NB4 (cell line): ENCODE data around the gene DLD.

Experiments
- MAX ChIP-seq: IDR thresholded peaks from 2 replicates; pipeline ENCODE4 v1.6.1; 2011; ENCODE audit warnings: low read depth, low read length
- MYC ChIP-seq: IDR thresholded peaks from 2 replicates; pipeline ENCODE4 v1.6.1; 2011; ENCODE audit warnings: low read depth, low read length
- POLR2A ChIP-seq: IDR thresholded peaks from 2 replicates; pipeline ENCODE4 v1.6.1; 2011; ENCODE audit warnings: mild to moderate bottlenecking; ENCODE audit not compliant: insufficient read length; ENCODE audit errors: extremely low read depth
- TF ChIP-seq, protein P1 (sequence below): IDR thresholded peaks from one replicate; pipeline ENCODE4 v1.5.1; 2012; ENCODE audit warnings: low read depth, low read length

DNA sequence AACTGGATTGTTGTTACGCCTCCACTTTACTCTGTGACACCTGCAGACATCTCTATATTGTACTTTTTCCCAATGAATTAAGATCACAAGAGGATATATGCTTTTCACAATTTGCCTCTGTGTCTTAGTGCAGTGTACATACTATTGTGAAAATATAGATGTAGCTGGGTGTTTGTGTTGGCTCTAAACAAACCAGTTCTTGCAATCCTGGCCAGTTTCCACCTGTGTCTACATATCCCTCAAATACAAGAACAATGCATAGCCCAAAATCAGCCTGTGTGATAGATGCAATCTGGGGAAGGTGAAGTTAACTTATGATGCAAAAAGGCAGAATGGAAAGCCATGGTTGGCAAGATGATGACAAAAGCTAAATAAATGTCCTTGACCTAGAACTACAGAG, 36.5 kb upstream of the DLD start:
- TF ChIP-seq, protein P1, sequence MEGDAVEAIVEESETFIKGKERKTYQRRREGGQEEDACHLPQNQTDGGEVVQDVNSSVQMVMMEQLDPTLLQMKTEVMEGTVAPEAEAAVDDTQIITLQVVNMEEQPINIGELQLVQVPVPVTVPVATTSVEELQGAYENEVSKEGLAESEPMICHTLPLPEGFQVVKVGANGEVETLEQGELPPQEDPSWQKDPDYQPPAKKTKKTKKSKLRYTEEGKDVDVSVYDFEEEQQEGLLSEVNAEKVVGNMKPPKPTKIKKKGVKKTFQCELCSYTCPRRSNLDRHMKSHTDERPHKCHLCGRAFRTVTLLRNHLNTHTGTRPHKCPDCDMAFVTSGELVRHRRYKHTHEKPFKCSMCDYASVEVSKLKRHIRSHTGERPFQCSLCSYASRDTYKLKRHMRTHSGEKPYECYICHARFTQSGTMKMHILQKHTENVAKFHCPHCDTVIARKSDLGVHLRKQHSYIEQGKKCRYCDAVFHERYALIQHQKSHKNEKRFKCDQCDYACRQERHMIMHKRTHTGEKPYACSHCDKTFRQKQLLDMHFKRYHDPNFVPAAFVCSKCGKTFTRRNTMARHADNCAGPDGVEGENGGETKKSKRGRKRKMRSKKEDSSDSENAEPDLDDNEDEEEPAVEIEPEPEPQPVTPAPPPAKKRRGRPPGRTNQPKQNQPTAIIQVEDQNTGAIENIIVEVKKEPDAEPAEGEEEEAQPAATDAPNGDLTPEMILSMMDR: no peak
- no peak for TF ChIP-seq POLR2A
- TF ChIP-seq MAX: no peak
- TF ChIP-seq MYC: no peak
